ENCODE measurements around the gene CA10.

The CA10 gene

GRCh38 chr17:52145476-52145875 is 13.0 kb downstream of the CA10 start:
- DNase-seq, result no peak

GRCh38 chr17:52143542-52143941 is 15.0 kb downstream of the CA10 start:
- no peak for DNase-seq

- no peak for DNase-seq
Observed at GRCh38 chr17:52140601-52141000, 17.9 kb downstream of the CA10 start.

- DNase-seq, result no peak
Observed at GRCh38 chr17:52138752-52139151, 19.8 kb downstream of the CA10 start.

- DNase-seq, result no peak
Observed at GRCh38 chr17:52138350-52138749, 20.2 kb downstream of the CA10 start.

- no peak for DNase-seq
Observed at GRCh38 chr17:52136166-52136565, 22.3 kb downstream of the CA10 start.

- DNase-seq, result no peak
Observed at GRCh38 chr17:52134641-52135040, 23.9 kb downstream of the CA10 start.

GRCh38 chr17:52128721-52129120 is 29.8 kb downstream of the CA10 start:
- DNase-seq, result no peak

- no peak for DNase-seq
Observed at GRCh38 chr17:52124993-52125392, 33.5 kb downstream of the CA10 start.

GRCh38 chr17:52124561-52124960 is 34.0 kb downstream of the CA10 start:
- DNase-seq, result no peak

- DNase-seq, result no peak
Observed at GRCh38 chr17:52120465-52120864, 38.0 kb downstream of the CA10 start.

GRCh38 chr17:52110923-52111581 is 47.5 kb downstream of the CA10 start:
- no peak for DNase-seq

- DNase-seq, result peak; percentile 21
Observed at GRCh38 chr17:52106638-52107261, 51.8 kb downstream of the CA10 start.

- DNase-seq, result no peak
Observed at GRCh38 chr17:52106072-52106471, 52.4 kb downstream of the CA10 start.

- DNase-seq, result no peak
Observed at GRCh38 chr17:52105591-52105990, 52.9 kb downstream of the CA10 start.

GRCh38 chr17:52096056-52096455 is 62.5 kb downstream of the CA10 start:
- DNase-seq, result no peak

GRCh38 chr17:52084176-52084575 is 74.3 kb downstream of the CA10 start:
- no peak for DNase-seq

- no peak for DNase-seq
Observed at GRCh38 chr17:52079496-52079895, 79.0 kb downstream of the CA10 start.

GRCh38 chr17:52071712-52072111 is 86.8 kb downstream of the CA10 start:
- DNase-seq, result no peak

GRCh38 chr17:52064791-52065211 is 93.7 kb downstream of the CA10 start:
- DNase-seq, result no peak

GRCh38 chr17:52049496-52049895 is 109.0 kb downstream of the CA10 start:
- DNase-seq, result no peak

GRCh38 chr17:52049051-52049450 is 109.5 kb downstream of the CA10 start:
- DNase-seq, result no peak

GRCh38 chr17:52048137-52048898 is 110.2 kb downstream of the CA10 start:
- DNase-seq, result no peak

GRCh38 chr17:52047086-52047485 is 111.4 kb downstream of the CA10 start:
- no peak for DNase-seq

All from NCI-H2171 treated with DMSO at 0.1 percent for 48 hours (cell line).